SK-N-SH (cell line): Measurements from ENCODE around the gene LIPH.

ENCODE experiments used
- CHD2 ChIP-seq: fragments of 150-350 bp; IDR thresholded peaks from 2 replicates; pipeline ENCODE4 v1.6.1; 2018; ENCODE audit warnings: low read length; ENCODE audit not compliant: partially characterized antibody
- RFX5 ChIP-seq: IDR thresholded peaks from 2 replicates; pipeline ENCODE4 v1.6.1; 2012; ENCODE audit warnings: mild to moderate bottlenecking, improper control_type of control experiment, low read length
- TF ChIP-seq, protein P1 (sequence below): fragments of 200-600 bp; sonication (generic); IDR thresholded peaks from 2 replicates; pipeline ENCODE4 v1.6.1; 2017; ENCODE audit warnings: antibody characterized with exemption, mild to moderate bottlenecking, moderate library complexity

DNA sequence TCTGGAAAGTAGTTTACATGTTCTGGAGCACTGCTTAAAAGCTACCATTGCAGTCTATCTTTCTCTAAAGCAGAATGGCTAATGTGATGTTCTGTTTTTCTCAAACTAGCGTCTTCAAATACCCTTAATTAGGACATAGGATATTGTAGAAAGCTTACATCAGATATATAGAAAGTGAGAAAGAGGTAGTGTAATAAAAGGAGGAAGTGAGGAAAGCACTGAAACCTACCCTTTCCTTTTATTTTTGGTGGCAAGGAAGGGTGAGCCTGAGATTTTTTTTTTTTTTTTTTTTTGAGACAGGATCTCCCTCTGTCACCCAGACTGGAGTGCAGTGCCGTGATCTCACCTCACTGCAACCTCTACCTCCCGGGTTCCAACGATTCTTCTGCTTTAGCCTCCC is 43.1 kb upstream of the LIPH start:
- TF ChIP-seq RFX5 (no peak), CHD2 (no peak)
- TF ChIP-seq, protein P1, sequence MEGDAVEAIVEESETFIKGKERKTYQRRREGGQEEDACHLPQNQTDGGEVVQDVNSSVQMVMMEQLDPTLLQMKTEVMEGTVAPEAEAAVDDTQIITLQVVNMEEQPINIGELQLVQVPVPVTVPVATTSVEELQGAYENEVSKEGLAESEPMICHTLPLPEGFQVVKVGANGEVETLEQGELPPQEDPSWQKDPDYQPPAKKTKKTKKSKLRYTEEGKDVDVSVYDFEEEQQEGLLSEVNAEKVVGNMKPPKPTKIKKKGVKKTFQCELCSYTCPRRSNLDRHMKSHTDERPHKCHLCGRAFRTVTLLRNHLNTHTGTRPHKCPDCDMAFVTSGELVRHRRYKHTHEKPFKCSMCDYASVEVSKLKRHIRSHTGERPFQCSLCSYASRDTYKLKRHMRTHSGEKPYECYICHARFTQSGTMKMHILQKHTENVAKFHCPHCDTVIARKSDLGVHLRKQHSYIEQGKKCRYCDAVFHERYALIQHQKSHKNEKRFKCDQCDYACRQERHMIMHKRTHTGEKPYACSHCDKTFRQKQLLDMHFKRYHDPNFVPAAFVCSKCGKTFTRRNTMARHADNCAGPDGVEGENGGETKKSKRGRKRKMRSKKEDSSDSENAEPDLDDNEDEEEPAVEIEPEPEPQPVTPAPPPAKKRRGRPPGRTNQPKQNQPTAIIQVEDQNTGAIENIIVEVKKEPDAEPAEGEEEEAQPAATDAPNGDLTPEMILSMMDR: no peak
